ENCODE measurements around the gene STAP1.

Gene STAP1

GRCh38 chr4:67604029-67604381, 45.5 kb downstream of the STAP1 start:
- H3K4me2 ChIP-seq (ENCODE audit: low read length): no peak overlapping the region
- no peaks in the 10 kb centered on the region for H4K20me1 ChIP-seq (ENCODE audit: control insufficient read depth, insufficient read depth, low read depth, low read length)
- no peaks in the 10 kb centered on the region for H3K9me2 ChIP-seq (replicated peaks; ENCODE audit: control insufficient read depth, low read length)
- peaks cover 93% of the 10 kb centered on the region for H3K36me3 ChIP-seq (ENCODE audit: control insufficient read depth, low read length)
- no peak overlapping the region for H3K27ac ChIP-seq (ENCODE audit: low read depth, low read length)
- no peak overlapping the region for H3K4me3 ChIP-seq (ENCODE audit: low read length)
- no peaks in the 10 kb centered on the region for H3K9me3 ChIP-seq (ENCODE audit: control insufficient read depth, insufficient read depth, low read length)
- no peaks in the 10 kb centered on the region for H3K4me1 ChIP-seq (ENCODE audit: control insufficient read depth, low read length)
- H3K79me2 ChIP-seq (ENCODE audit: control insufficient read depth, low read length): peaks cover 15% of the 10 kb centered on the region
- TF ChIP-seq EZH2phosphoT487 (IDR thresholded peaks at IDR 0.05; ENCODE audit: borderline replicate concordance, low read length) (no peak), CTCF (IDR thresholded peaks at IDR 0.05; ENCODE audit: low read depth, low read length, poor library complexity, severe bottlenecking) (no peak)
- H3F3A ChIP-seq (ENCODE audit: control insufficient read depth, insufficient read depth): peaks cover 13% of the 10 kb centered on the region
- no peaks in the 10 kb centered on the region for H3K27me3 ChIP-seq (ENCODE audit: control insufficient read depth, low read length)

GRCh38 chr4:67604749-67605148, 46.2 kb downstream of the STAP1 start:
- Histone ChIP-seq H3K27me3 (ENCODE audit: control insufficient read depth, low read length) (no peaks in the 10 kb centered on the region), H4K20me1 (ENCODE audit: control insufficient read depth, insufficient read depth, low read depth, low read length) (no peaks in the 10 kb centered on the region), H3K9me2 (replicated peaks; ENCODE audit: control insufficient read depth, low read length) (no peaks in the 10 kb centered on the region), H3K4me1 (ENCODE audit: control insufficient read depth, low read length) (no peaks in the 10 kb centered on the region), H3K4me2 (ENCODE audit: low read length) (no peak overlapping the region), H3K79me2 (ENCODE audit: control insufficient read depth, low read length) (peaks cover 10% of the 10 kb centered on the region), H3K27ac (ENCODE audit: low read depth, low read length) (no peak overlapping the region), H3K9me3 (ENCODE audit: control insufficient read depth, insufficient read depth, low read length) (peaks cover under 1% of the 10 kb centered on the region; the same call in 1 of the 2 replicates), H3K36me3 (ENCODE audit: control insufficient read depth, low read length) (peaks cover 92% of the 10 kb centered on the region), H3K4me3 (ENCODE audit: low read length) (no peak overlapping the region), H3F3A (ENCODE audit: control insufficient read depth, insufficient read depth) (peaks cover 13% of the 10 kb centered on the region)
- TF ChIP-seq EZH2phosphoT487 (IDR thresholded peaks at IDR 0.05; ENCODE audit: borderline replicate concordance, low read length) (no peak), CTCF (IDR thresholded peaks at IDR 0.05; ENCODE audit: low read depth, low read length, poor library complexity, severe bottlenecking) (no peak)

- Histone ChIP-seq H3K4me3 (ENCODE audit: low read length) (no peak overlapping the region), H4K20me1 (ENCODE audit: control insufficient read depth, insufficient read depth, low read depth, low read length) (no peaks in the 10 kb centered on the region), H3K4me1 (ENCODE audit: control insufficient read depth, low read length) (no peaks in the 10 kb centered on the region), H3K9me3 (ENCODE audit: control insufficient read depth, insufficient read depth, low read length) (peaks cover 4% of the 10 kb centered on the region; the same call in 1 of the 2 replicates), H3K36me3 (ENCODE audit: control insufficient read depth, low read length) (peaks cover 67% of the 10 kb centered on the region), H3F3A (ENCODE audit: control insufficient read depth, insufficient read depth) (peaks cover 26% of the 10 kb centered on the region), H3K9me2 (replicated peaks; ENCODE audit: control insufficient read depth, low read length) (no peaks in the 10 kb centered on the region), H3K27me3 (ENCODE audit: control insufficient read depth, low read length) (no peaks in the 10 kb centered on the region), H3K4me2 (ENCODE audit: low read length) (no peak overlapping the region), H3K27ac (ENCODE audit: low read depth, low read length) (no peak overlapping the region), H3K79me2 (ENCODE audit: control insufficient read depth, low read length) (no peaks in the 10 kb centered on the region)
- TF ChIP-seq CTCF (IDR thresholded peaks at IDR 0.05; ENCODE audit: low read depth, low read length, poor library complexity, severe bottlenecking) (no peak), EZH2phosphoT487 (IDR thresholded peaks at IDR 0.05; ENCODE audit: borderline replicate concordance, low read length) (no peak)
Measured at GRCh38 chr4:67608027-67608426, 49.5 kb downstream of the STAP1 start.

Data from DOHH2 (cell line).